GM23338 (cell line): ENCODE data around the gene NFIB. TPM values are rescaled to one million over a fixed set of nuclear protein-coding genes. Genes with fewer than 3 reads are reported as not detected.

ENCODE experiments used
- ATAC-seq: fragments of 200-7000 bp; cut with Tn5 transposase; 3 replicates; pipeline ENCODE4 v1.9.1; 2020
- DNase-seq: peaks from one replicate; pipeline ENCODE4 v3.0.0-alpha.2; 2015; ENCODE audit warnings: low spot score
- H2AFZ ChIP-seq: fragments of 200-600 bp; sonication (generic); 2 replicates; pipeline ENCODE4 v1.8.0; 2016; ENCODE audit warnings: antibody characterized with exemption, mild to moderate bottlenecking, moderate library complexity
- H3F3A ChIP-seq: fragments of 200-600 bp; sonication (generic); replicated peaks from 2 replicates; pipeline ENCODE4 v1.8.0; 2017; ENCODE audit warnings: antibody characterized with exemption, mixed run types, low read depth
- H3K27ac ChIP-seq: fragments of 200-600 bp; sonication (generic); 2 replicates; pipeline ENCODE4 v1.6.1; 2016; ENCODE audit warnings: low read depth
- H3K27me3 ChIP-seq: fragments of 200-600 bp; sonication (generic); 2 replicates; pipeline ENCODE4 v1.8.0; 2016; ENCODE audit warnings: mild to moderate bottlenecking, mixed run types, moderate library complexity; ENCODE audit not compliant: insufficient read depth
- H3K36me3 ChIP-seq: fragments of 200-600 bp; sonication (generic); 2 replicates; pipeline ENCODE4 v1.8.0; 2016; ENCODE audit warnings: mild to moderate bottlenecking; ENCODE audit not compliant: insufficient read depth
- H3K4me1 ChIP-seq: fragments of 200-600 bp; sonication (generic); 2 replicates; pipeline ENCODE4 v1.8.0; 2016; ENCODE audit warnings: mild to moderate bottlenecking, moderate library complexity; ENCODE audit not compliant: insufficient read depth
- H3K4me2 ChIP-seq: fragments of 200-600 bp; sonication (generic); 2 replicates; pipeline ENCODE4 v1.7.1; 2017; ENCODE audit warnings: mixed run types
- H3K4me3 ChIP-seq: fragments of 200-600 bp; sonication (generic); 2 replicates; pipeline ENCODE4 v1.6.1; 2016; ENCODE audit warnings: mixed run types
- H3K79me2 ChIP-seq: fragments of 200-600 bp; sonication (generic); replicated peaks from 2 replicates; pipeline ENCODE4 v1.8.0; 2017; ENCODE audit warnings: mild to moderate bottlenecking; ENCODE audit not compliant: insufficient read depth
- H3K9me2 ChIP-seq: fragments of 200-600 bp; sonication (generic); 2 replicates; pipeline ENCODE4 v1.8.0; 2017; ENCODE audit not compliant: insufficient read depth
- H4K20me1 ChIP-seq: fragments of 200-600 bp; sonication (generic); replicated peaks from 2 replicates; pipeline ENCODE4 v1.8.0; 2017; ENCODE audit warnings: mild to moderate bottlenecking; ENCODE audit not compliant: insufficient read depth
- H3K27ac Mint-ChIP-seq: 2 replicates; pipeline ENCODE4 v1.8.0; 2020; ENCODE audit warnings: inconsistent platforms, mild to moderate bottlenecking, moderate library complexity, mixed read lengths
- H3K27me3 Mint-ChIP-seq: 3 replicates; pipeline ENCODE4 v1.8.0; 2022; ENCODE audit warnings: low read depth, mild to moderate bottlenecking, moderate library complexity, mixed read lengths, inconsistent platforms; ENCODE audit not compliant: insufficient read depth, poor library complexity
- H3K36me3 Mint-ChIP-seq: 3 replicates; pipeline ENCODE4 v1.8.0; 2021; ENCODE audit warnings: low read depth, mild to moderate bottlenecking, inconsistent platforms, moderate library complexity, mixed read lengths
- H3K4me1 Mint-ChIP-seq: 3 replicates; pipeline ENCODE4 v1.8.0; 2020; ENCODE audit warnings: mild to moderate bottlenecking, inconsistent platforms, mixed read lengths
- H3K4me3 Mint-ChIP-seq: 3 replicates; pipeline ENCODE4 v1.8.0; 2021; ENCODE audit warnings: moderate library complexity, mild to moderate bottlenecking, inconsistent platforms, mixed read lengths
- H3K9me3 Mint-ChIP-seq: 3 replicates; pipeline ENCODE4 v1.8.0; 2020; ENCODE audit warnings: moderate library complexity, mild to moderate bottlenecking, inconsistent platforms, mixed read lengths
- CREB1 ChIP-seq: fragments of 250-450 bp; sonication (Bioruptor Pico); IDR thresholded peaks from 2 replicates; pipeline ENCODE4 v1.5.0; 2020; ENCODE audit warnings: low read depth, mild to moderate bottlenecking, moderate library complexity
- EZH2 ChIP-seq: fragments of 200-600 bp; sonication (generic); IDR thresholded peaks from one replicate; pipeline ENCODE4 v1.8.0; 2017; ENCODE audit warnings: antibody characterized with exemption, mild to moderate bottlenecking, low read depth; ENCODE audit not compliant: unreplicated experiment
- EZH2phosphoT487 ChIP-seq: fragments of 200-600 bp; sonication (generic); IDR thresholded peaks from one replicate; pipeline ENCODE4 v1.8.1; 2018; ENCODE audit warnings: antibody characterized with exemption; ENCODE audit not compliant: unreplicated experiment
- JUNB ChIP-seq: IDR thresholded peaks from one replicate; pipeline ENCODE4 v1.6.1; 2016; ENCODE audit warnings: antibody characterized with exemption; ENCODE audit not compliant: unreplicated experiment
- NANOG ChIP-seq: IDR thresholded peaks from 2 replicates; pipeline ENCODE4 v1.6.1; 2016; ENCODE audit warnings: antibody characterized with exemption, borderline replicate concordance
- STAT1 ChIP-seq: IDR thresholded peaks from one replicate; pipeline ENCODE4 v1.6.1; 2016; ENCODE audit warnings: antibody characterized with exemption; ENCODE audit not compliant: unreplicated experiment
- ZNF114 ChIP-seq: fragments of 250-450 bp; sonication (Bioruptor Pico); IDR thresholded peaks from 2 replicates; pipeline ENCODE4 v1.5.0; 2020; ENCODE audit warnings: mild to moderate bottlenecking, moderate library complexity
- ZNF331 ChIP-seq: fragments of 250-450 bp; sonication (Bioruptor Pico); IDR thresholded peaks from 2 replicates; pipeline ENCODE4 v1.5.0; 2020; ENCODE audit warnings: low read depth, mild to moderate bottlenecking, moderate library complexity
- polyA plus RNA-seq: library from polyadenylated mRNA; unstranded; fragments of >200 nt; fragmentation: Nextera tagmentation; extraction: Ambion mirVana; gene quantifications from 2 replicates; pipeline ENCODE4 v1.2.1, GENCODE V29; 2016
- total RNA-seq: library from RNA; depleted of rRNA; stranded (reverse); fragments of >200 nt; shearing (Covaris generic); gene quantifications from 2 replicates; pipeline ENCODE4 v1.2.3, GENCODE V29; 2014
- TF ChIP-seq, protein P1 (sequence below): IDR thresholded peaks from 2 replicates; pipeline ENCODE4 v1.6.1; 2016; ENCODE audit warnings: antibody characterized with exemption
- TF ChIP-seq, protein P2 (sequence below): IDR thresholded peaks from one replicate; pipeline ENCODE4 v1.6.1; 2018; ENCODE audit warnings: antibody characterized with exemption; ENCODE audit not compliant: unreplicated experiment
- TF ChIP-seq, protein P3 (sequence below), 2 experiments: fragments of 200-600 bp in 1 of 2; sonication (generic) in 1 of 2; conservative IDR thresholded peaks; 2 replicates each; pipeline versions ENCODE4 v1.5.1 to v1.6.1; 2016 to 2017; ENCODE audit warnings: antibody characterized with exemption in 2 of 2, low read depth in 2 of 2, mild to moderate bottlenecking in 2 of 2, moderate library complexity in 1 of 2
- TF ChIP-seq, protein P4 (sequence below): fragments of 250-450 bp; sonication (Bioruptor Pico); IDR thresholded peaks from 2 replicates; pipeline ENCODE4 v1.5.0; 2020; ENCODE audit warnings: mild to moderate bottlenecking, moderate library complexity

The NFIB gene
- total and polyA plus RNA-seq, 2 experiments from 2014 or later: 3.9 to 4.7 TPM

DNA sequence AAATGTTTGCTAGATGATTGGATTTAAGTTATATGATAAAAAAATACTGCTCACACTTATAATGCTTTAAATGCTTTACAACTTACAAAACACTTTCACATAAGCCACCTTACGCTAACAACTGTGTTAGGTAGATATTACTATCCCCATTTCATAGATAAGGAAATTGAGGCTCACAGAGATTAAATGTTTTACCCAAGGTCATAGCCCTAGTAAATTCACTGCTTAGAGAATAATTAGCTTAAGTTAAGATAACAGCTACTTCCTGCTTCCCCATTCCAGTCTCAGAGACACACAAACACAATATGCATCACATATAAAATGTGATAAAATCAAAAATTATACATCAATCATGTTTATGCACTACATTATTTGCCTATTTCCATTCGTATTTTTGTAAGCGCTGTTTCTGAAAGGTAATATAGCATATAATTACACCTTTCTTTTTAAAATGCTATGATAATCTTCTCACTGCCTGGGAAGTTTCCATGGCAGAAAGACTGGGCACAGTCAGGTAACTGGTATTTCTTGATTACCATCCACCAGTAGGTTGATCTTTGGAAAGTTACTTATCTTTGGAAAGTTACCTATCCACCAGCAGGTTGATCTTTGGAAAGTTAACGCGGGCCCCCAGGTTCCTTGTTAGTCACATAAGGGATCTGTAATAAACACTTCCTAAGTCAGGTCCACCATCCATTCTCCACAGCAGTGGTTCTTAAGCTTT is 101.1 kb downstream of the NFIB start:
- Histone ChIP-seq H3K4me1 (no peaks in the 10 kb centered on the region; the same call in 1 of the 2 replicates), H3K4me2 (no peak overlapping the region), H3K27me3 (no peaks in the 10 kb centered on the region), H3K79me2 (no peaks in the 10 kb centered on the region), H3K36me3 (no peaks in the 10 kb centered on the region), H3F3A (no peaks in the 10 kb centered on the region), H4K20me1 (no peaks in the 10 kb centered on the region), H3K9me2 (no peaks in the 10 kb centered on the region), H3K4me3 (no peak overlapping the region), H2AFZ (no peak overlapping the region), H3K27ac (no peak overlapping the region)
- Mint-ChIP-seq H3K4me3 (no peak overlapping the region), H3K9me3 (no peaks in the 10 kb centered on the region), H3K36me3 (no peaks in the 10 kb centered on the region), H3K4me1 (peaks cover 24% of the 10 kb centered on the region), H3K27me3 (peaks cover 2% of the 10 kb centered on the region), H3K27ac (no peak overlapping the region)
- no peak for ATAC-seq
- DNase-seq: no peak
- TF ChIP-seq STAT1: no peak
- TF ChIP-seq, protein P1, sequence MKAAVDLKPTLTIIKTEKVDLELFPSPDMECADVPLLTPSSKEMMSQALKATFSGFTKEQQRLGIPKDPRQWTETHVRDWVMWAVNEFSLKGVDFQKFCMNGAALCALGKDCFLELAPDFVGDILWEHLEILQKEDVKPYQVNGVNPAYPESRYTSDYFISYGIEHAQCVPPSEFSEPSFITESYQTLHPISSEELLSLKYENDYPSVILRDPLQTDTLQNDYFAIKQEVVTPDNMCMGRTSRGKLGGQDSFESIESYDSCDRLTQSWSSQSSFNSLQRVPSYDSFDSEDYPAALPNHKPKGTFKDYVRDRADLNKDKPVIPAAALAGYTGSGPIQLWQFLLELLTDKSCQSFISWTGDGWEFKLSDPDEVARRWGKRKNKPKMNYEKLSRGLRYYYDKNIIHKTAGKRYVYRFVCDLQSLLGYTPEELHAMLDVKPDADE: no peak
- TF ChIP-seq, protein P2, sequence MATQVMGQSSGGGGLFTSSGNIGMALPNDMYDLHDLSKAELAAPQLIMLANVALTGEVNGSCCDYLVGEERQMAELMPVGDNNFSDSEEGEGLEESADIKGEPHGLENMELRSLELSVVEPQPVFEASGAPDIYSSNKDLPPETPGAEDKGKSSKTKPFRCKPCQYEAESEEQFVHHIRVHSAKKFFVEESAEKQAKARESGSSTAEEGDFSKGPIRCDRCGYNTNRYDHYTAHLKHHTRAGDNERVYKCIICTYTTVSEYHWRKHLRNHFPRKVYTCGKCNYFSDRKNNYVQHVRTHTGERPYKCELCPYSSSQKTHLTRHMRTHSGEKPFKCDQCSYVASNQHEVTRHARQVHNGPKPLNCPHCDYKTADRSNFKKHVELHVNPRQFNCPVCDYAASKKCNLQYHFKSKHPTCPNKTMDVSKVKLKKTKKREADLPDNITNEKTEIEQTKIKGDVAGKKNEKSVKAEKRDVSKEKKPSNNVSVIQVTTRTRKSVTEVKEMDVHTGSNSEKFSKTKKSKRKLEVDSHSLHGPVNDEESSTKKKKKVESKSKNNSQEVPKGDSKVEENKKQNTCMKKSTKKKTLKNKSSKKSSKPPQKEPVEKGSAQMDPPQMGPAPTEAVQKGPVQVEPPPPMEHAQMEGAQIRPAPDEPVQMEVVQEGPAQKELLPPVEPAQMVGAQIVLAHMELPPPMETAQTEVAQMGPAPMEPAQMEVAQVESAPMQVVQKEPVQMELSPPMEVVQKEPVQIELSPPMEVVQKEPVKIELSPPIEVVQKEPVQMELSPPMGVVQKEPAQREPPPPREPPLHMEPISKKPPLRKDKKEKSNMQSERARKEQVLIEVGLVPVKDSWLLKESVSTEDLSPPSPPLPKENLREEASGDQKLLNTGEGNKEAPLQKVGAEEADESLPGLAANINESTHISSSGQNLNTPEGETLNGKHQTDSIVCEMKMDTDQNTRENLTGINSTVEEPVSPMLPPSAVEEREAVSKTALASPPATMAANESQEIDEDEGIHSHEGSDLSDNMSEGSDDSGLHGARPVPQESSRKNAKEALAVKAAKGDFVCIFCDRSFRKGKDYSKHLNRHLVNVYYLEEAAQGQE: no peak
- no peak for TF ChIP-seq ZNF114
- no peak for TF ChIP-seq EZH2phosphoT487
- TF ChIP-seq EZH2: no peak
- no peak for TF ChIP-seq CREB1 (CRISPR knock-in tag)
- TF ChIP-seq JUNB: no peak
- TF ChIP-seq, protein P3, sequence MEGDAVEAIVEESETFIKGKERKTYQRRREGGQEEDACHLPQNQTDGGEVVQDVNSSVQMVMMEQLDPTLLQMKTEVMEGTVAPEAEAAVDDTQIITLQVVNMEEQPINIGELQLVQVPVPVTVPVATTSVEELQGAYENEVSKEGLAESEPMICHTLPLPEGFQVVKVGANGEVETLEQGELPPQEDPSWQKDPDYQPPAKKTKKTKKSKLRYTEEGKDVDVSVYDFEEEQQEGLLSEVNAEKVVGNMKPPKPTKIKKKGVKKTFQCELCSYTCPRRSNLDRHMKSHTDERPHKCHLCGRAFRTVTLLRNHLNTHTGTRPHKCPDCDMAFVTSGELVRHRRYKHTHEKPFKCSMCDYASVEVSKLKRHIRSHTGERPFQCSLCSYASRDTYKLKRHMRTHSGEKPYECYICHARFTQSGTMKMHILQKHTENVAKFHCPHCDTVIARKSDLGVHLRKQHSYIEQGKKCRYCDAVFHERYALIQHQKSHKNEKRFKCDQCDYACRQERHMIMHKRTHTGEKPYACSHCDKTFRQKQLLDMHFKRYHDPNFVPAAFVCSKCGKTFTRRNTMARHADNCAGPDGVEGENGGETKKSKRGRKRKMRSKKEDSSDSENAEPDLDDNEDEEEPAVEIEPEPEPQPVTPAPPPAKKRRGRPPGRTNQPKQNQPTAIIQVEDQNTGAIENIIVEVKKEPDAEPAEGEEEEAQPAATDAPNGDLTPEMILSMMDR (conservative IDR thresholded peaks at IDR 0.05; ENCODE audit: low read depth in 2 of 2): no peak
- TF ChIP-seq ZNF331 (CRISPR knock-in tag): no peak
- no peak for TF ChIP-seq NANOG
- TF ChIP-seq, protein P4, sequence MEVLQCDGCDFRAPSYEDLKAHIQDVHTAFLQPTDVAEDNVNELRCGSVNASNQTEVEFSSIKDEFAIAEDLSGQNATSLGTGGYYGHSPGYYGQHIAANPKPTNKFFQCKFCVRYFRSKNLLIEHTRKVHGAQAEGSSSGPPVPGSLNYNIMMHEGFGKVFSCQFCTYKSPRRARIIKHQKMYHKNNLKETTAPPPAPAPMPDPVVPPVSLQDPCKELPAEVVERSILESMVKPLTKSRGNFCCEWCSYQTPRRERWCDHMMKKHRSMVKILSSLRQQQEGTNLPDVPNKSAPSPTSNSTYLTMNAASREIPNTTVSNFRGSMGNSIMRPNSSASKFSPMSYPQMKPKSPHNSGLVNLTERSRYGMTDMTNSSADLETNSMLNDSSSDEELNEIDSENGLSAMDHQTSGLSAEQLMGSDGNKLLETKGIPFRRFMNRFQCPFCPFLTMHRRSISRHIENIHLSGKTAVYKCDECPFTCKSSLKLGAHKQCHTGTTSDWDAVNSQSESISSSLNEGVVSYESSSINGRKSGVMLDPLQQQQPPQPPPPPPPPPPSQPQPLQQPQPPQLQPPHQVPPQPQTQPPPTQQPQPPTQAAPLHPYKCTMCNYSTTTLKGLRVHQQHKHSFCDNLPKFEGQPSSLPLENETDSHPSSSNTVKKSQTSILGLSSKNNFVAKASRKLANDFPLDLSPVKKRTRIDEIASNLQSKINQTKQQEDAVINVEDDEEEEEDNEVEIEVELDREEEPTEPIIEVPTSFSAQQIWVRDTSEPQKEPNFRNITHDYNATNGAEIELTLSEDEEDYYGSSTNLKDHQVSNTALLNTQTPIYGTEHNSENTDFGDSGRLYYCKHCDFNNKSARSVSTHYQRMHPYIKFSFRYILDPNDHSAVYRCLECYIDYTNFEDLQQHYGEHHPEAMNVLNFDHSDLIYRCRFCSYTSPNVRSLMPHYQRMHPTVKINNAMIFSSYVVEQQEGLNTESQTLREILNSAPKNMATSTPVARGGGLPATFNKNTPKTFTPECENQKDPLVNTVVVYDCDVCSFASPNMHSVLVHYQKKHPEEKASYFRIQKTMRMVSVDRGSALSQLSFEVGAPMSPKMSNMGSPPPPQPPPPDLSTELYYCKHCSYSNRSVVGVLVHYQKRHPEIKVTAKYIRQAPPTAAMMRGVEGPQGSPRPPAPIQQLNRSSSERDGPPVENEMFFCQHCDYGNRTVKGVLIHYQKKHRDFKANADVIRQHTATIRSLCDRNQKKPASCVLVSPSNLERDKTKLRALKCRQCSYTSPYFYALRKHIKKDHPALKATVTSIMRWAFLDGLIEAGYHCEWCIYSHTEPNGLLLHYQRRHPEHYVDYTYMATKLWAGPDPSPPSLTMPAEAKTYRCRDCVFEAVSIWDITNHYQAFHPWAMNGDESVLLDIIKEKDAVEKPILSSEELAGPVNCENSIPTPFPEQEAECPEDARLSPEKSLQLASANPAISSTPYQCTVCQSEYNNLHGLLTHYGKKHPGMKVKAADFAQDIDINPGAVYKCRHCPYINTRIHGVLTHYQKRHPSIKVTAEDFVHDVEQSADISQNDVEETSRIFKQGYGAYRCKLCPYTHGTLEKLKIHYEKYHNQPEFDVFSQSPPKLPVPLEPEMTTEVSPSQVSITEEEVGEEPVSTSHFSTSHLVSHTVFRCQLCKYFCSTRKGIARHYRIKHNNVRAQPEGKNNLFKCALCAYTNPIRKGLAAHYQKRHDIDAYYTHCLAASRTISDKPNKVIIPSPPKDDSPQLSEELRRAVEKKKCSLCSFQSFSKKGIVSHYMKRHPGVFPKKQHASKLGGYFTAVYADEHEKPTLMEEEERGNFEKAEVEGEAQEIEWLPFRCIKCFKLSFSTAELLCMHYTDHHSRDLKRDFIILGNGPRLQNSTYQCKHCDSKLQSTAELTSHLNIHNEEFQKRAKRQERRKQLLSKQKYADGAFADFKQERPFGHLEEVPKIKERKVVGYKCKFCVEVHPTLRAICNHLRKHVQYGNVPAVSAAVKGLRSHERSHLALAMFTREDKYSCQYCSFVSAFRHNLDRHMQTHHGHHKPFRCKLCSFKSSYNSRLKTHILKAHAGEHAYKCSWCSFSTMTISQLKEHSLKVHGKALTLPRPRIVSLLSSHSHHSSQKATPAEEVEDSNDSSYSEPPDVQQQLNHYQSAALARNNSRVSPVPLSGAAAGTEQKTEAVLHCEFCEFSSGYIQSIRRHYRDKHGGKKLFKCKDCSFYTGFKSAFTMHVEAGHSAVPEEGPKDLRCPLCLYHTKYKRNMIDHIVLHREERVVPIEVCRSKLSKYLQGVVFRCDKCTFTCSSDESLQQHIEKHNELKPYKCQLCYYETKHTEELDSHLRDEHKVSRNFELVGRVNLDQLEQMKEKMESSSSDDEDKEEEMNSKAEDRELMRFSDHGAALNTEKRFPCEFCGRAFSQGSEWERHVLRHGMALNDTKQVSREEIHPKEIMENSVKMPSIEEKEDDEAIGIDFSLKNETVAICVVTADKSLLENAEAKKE (CRISPR knock-in tag): no peak
